Body of pancreas (tissue), 4 donors: ENCODE results near the gene HES4. TPM values are rescaled to one million over a fixed set of nuclear protein-coding genes. Genes with fewer than 3 reads are reported as not detected.
A peak's percentile ranks its signal among the peaks of the same experiment; 100 is the strongest.

Experiments
- ATAC-seq: fragments of 150-250 bp; one replicate; pipeline ENCODE4 v1.9.1; 2016
- DNase-seq, 4 donors: peaks; one replicate each; pipeline ENCODE4 v3.0.0-alpha.2; 2019
- H3K27ac ChIP-seq, 4 donors: fragments of 200-600 bp; sonication (generic); 1 replicate in 3 of 4; 2 replicates in 1 of 4; pipeline versions ENCODE4 v1.5.1 to v1.6.1; 2016 to 2019; ENCODE audit warnings: mild to moderate bottlenecking in 1 of 4, mixed read lengths in 1 of 4, moderate library complexity in 1 of 4
- H3K27me3 ChIP-seq, 2 donors: fragments of 200-600 bp; sonication (generic); one replicate each; pipeline ENCODE4 v1.6.0; 2016; ENCODE audit warnings: mild to moderate bottlenecking in 1 of 2
- H3K36me3 ChIP-seq, 2 donors: fragments of 200-600 bp; sonication (generic); replicated peaks in 1 of 2; 2 replicates each; pipeline ENCODE4 v1.5.1; 2016; ENCODE audit warnings: low read depth in 2 of 2; ENCODE audit not compliant: insufficient read depth in 1 of 2
- H3K4me1 ChIP-seq: fragments of 200-600 bp; sonication (generic); one replicate; pipeline ENCODE4 v1.6.0; 2016
- H3K4me3 ChIP-seq, 2 donors: fragments of 200-600 bp; sonication (generic); 1 replicate in 1 of 2; 2 replicates in 1 of 2; pipeline ENCODE4 v1.5.1; 2016 to 2019
- H3K9me3 ChIP-seq, 3 donors: fragments of 200-600 bp; sonication (generic); 1 replicate in 2 of 3; 2 replicates in 1 of 3; pipeline ENCODE4 v1.5.1; 2016
- POLR2A ChIP-seq, 3 donors: fragments of 450-650 bp; IDR thresholded peaks; one replicate each; pipeline ENCODE4 v1.6.1; 2016; ENCODE audit warnings: antibody characterized with exemption in 3 of 3, mild to moderate bottlenecking in 2 of 3
- WGBS, 2 donors: methylation state at CpG; one replicate each; pipeline ENCODE4 v1.1.5; 2017; 5-methylcytosine and 5-hydroxymethylcytosine counted together
- intact Hi-C: fragments of 100-400 bp; cut with DNase I; formaldehyde crosslinking; loops from one replicate; pipeline ENCODE4 v1.15.1; 2023
- total RNA-seq, 2 donors: library from RNA; depleted of rRNA; stranded (reverse); fragments of >200 nt; gene quantifications; one replicate each; pipeline ENCODE4 v1.1.0, GENCODE V29; 2016
- TF ChIP-seq, protein P1 (sequence below), 7 experiments: fragments of 450-650 bp in 4 of 7; fragments of 200-600 bp in 3 of 7; sonication (generic) in 3 of 7; IDR thresholded peaks; one replicate each; pipeline ENCODE4 v1.5.1; 2016 to 2019; ENCODE audit warnings: antibody characterized with exemption in 7 of 7

HES4 gene
- total RNA-seq, 2 donors from 2014 or later, result 44.1 to 97.2 TPM

DNA sequence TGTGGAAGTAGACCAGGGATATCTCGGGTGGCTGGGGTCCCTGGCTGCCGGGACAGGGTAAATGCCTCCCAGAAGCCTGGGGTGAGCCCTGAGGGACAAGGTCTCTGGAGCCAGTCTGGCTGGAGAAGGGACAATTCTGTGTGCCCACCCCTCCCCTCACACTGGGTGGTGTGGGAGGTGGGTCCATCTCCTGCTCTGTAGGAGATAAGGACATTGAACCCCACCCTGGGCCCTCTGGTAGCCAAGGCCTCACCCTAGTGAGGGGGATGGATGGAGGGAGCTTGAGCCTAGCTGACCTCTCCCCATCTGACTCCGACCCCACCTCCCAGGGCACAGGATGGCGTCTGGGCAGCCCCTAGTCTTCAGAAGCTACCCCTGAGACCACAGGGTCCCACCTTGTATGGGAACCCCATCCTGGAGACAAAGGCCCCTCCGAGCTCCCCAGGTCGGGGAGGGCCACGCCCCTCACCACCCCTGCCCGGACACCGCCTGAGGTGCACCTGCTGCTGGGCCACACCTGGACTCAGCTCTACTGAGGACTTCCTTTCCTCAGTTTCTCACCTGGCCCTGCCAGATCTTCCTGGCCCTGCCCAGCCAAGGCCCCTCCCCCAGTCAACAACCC lies 24.4 kb upstream of the HES4 start:
- TF ChIP-seq POLR2A (IDR thresholded peaks at IDR 0.05), result no peak
- TF ChIP-seq, protein P1, sequence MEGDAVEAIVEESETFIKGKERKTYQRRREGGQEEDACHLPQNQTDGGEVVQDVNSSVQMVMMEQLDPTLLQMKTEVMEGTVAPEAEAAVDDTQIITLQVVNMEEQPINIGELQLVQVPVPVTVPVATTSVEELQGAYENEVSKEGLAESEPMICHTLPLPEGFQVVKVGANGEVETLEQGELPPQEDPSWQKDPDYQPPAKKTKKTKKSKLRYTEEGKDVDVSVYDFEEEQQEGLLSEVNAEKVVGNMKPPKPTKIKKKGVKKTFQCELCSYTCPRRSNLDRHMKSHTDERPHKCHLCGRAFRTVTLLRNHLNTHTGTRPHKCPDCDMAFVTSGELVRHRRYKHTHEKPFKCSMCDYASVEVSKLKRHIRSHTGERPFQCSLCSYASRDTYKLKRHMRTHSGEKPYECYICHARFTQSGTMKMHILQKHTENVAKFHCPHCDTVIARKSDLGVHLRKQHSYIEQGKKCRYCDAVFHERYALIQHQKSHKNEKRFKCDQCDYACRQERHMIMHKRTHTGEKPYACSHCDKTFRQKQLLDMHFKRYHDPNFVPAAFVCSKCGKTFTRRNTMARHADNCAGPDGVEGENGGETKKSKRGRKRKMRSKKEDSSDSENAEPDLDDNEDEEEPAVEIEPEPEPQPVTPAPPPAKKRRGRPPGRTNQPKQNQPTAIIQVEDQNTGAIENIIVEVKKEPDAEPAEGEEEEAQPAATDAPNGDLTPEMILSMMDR (IDR thresholded peaks at IDR 0.05), result no peak
- Histone ChIP-seq H3K27me3 (no peaks in the 10 kb centered on the region), H3K4me1 (peaks cover 60% of the 10 kb centered on the region), H3K9me3 (no peaks in the 10 kb centered on the region), H3K36me3 (no peaks in the 10 kb centered on the region), H3K4me3 (no peak overlapping the region), H3K27ac (peak overlapping the region; percentile 62 to 92 (median 86))
- WGBS, 2 donors, result 82 to 85% methylated on average over 4 to 9 of the region's 9 CpGs
- DNase-seq (no peak), ATAC-seq (no peak)
- intact Hi-C loops, result no loop called here

DNA sequence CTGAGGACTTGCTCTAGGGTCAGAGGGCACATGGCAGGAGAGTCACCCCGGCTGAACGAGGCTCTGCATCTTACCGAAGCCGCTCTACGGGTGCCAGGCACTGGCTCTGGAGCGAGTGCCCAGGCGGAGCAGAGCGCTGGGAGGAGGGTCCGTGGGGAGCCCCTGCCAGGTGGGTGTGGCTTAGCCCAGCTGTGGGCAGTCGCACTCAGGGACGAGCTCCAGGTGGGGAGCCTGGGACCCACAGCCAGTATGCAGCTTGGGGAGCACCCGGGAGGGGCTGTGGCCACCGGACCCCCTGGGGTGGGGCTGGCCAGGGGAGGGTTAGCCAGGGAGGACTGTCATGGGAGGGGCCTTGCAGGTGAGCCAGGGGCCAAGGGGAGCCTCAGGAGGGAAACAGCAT lies 23.8 kb upstream of the HES4 start:
- H3K27me3 ChIP-seq, result no peaks in the 10 kb centered on the region
- H3K4me3 ChIP-seq, result no peak overlapping the region
- intact Hi-C loops, result no loop called here
- DNase-seq (peak in 2 of 4 donors; percentile 53 to 58), ATAC-seq (no peak)
- H3K36me3 ChIP-seq, result no peaks in the 10 kb centered on the region
- H3K27ac ChIP-seq, result peak overlapping the region; percentile 62 to 92 (median 86)
- H3K4me1 ChIP-seq, result peaks cover 65% of the 10 kb centered on the region
- TF ChIP-seq, protein P1 (IDR thresholded peaks at IDR 0.05), result no peak
- peak in 1 of 3 donors; percentile 16 for TF ChIP-seq POLR2A (IDR thresholded peaks at IDR 0.05)
- no peaks in the 10 kb centered on the region for H3K9me3 ChIP-seq
- WGBS, 2 donors, result 59 to 63% methylated on average over 6 to 7 of the region's 13 CpGs

DNA sequence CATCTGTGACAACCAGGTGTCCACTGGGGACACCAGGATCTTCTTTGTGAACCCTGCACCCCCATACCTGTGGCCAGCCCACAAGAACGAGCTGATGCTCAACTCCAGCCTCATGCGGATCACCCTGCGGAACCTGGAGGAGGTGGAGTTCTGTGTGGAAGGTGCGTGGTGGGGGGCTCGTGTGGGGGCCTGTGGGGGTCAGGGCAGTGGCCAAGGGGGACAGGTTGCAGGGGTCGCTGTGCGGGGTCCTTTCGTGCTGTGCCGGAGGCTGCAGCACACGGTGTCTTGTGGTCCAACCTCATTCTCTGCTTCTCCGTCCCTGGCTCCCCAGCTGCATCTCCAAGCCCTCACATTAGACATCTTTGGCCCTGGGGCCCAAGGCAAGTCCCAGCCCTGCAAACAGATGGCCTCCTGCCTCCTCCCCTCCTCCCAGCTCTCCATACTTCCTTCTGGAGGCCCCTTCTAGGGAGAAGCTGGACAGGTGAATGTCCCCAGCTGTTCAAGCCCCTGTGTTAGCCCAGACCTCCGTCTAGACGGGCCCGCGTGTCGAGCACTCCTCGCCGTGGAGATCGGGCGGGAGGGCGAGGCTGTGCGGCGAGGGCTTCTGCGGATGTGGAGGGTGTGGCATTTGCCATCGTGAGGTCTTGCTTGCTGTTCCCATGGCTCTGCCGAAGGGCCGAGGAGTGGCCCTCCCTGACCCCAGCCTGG lies 22.6 kb upstream of the HES4 start:
- TF ChIP-seq, protein P1 (IDR thresholded peaks at IDR 0.05), result no peak
- no peak for TF ChIP-seq POLR2A (IDR thresholded peaks at IDR 0.05)
- H3K27me3 ChIP-seq, result no peaks in the 10 kb centered on the region
- ATAC-seq (no peak), DNase-seq (no peak)
- peak overlapping the region in 1 of 4 donors; percentile 92 for H3K27ac ChIP-seq
- H3K9me3 ChIP-seq, result no peaks in the 10 kb centered on the region
- 40 to 86% methylated on average over 2 to 21 of the region's 27 CpGs for WGBS, 2 donors
- H3K4me1 ChIP-seq, result peaks cover 65% of the 10 kb centered on the region
- intact Hi-C loops, result no loop called here
- H3K4me3 ChIP-seq, result no peak overlapping the region
- H3K36me3 ChIP-seq, result no peaks in the 10 kb centered on the region

DNA sequence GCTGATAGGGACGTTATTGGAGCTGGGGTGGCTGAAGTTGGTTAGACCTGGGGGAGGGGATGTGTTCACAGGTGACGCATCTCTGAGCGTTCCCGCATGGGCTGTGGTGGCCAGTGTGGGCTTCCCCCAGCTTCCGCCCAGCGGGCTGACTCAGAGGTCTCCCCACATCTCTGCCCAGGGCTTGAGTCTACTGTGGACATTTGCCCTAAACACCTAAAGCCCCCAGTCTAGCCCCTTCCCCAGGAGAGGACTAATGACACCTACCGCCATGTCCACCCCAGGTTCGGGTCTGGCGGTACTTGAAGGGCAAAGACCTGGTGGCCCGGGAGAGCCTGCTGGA lies 22.0 kb upstream of the HES4 start:
- WGBS, 2 donors, result 78 to 88% methylated on average over 5 to 8 of the region's 10 CpGs
- intact Hi-C loops, result no loop called here
- peak overlapping the region; percentile 80 to 93 (median 90) for H3K27ac ChIP-seq

More for the DNA sequence above, 22.0 kb upstream of the HES4 start:
- Histone ChIP-seq H3K4me1 (peaks cover 65% of the 10 kb centered on the region), H3K36me3 (no peaks in the 10 kb centered on the region), H3K27me3 (no peaks in the 10 kb centered on the region), H3K9me3 (no peaks in the 10 kb centered on the region), H3K4me3 (no peak overlapping the region)
- no peak for ATAC-seq
- TF ChIP-seq POLR2A (IDR thresholded peaks at IDR 0.05), result no peak
- TF ChIP-seq, protein P1 (IDR thresholded peaks at IDR 0.05), result no peak
- DNase-seq, result no peak
